ENCODE results near the gene CMIP.

DNA sequence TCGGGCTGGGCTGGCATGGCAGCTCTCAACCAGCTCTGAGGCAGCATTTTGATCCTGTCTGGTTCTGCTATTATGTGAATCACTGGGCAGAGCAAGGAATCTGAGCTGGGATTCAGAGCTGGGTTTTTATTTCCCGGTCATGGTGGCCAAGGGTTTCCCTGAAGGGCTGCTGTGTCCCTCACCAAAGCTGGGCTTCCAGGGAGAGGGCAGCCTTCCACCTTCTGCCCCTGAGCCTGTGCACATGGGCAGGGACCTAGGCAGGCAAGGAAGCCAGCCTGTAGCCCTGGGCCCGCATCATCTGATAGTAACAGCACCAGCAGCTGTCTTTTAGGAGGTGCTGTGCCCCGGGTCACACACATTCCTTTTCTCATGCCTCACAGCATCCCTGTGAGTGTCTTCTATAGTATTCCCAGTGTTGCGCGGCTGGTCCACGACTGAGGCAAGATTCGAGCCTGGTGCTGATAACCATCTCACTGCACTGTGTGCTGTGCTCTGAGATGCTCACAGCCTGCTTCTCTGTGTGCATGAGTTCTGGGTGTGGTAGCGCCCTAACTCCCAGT lies 249.2 kb downstream of the CMIP start:
- TF ChIP-seq POLR2A (IDR thresholded peaks at IDR 0.05): no peak
- TF ChIP-seq, protein P1, sequence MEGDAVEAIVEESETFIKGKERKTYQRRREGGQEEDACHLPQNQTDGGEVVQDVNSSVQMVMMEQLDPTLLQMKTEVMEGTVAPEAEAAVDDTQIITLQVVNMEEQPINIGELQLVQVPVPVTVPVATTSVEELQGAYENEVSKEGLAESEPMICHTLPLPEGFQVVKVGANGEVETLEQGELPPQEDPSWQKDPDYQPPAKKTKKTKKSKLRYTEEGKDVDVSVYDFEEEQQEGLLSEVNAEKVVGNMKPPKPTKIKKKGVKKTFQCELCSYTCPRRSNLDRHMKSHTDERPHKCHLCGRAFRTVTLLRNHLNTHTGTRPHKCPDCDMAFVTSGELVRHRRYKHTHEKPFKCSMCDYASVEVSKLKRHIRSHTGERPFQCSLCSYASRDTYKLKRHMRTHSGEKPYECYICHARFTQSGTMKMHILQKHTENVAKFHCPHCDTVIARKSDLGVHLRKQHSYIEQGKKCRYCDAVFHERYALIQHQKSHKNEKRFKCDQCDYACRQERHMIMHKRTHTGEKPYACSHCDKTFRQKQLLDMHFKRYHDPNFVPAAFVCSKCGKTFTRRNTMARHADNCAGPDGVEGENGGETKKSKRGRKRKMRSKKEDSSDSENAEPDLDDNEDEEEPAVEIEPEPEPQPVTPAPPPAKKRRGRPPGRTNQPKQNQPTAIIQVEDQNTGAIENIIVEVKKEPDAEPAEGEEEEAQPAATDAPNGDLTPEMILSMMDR (IDR thresholded peaks at IDR 0.05): no peak

Data from right lobe of liver (tissue), 4 donors.